Neural progenitor cell (in vitro differentiated cells): ENCODE measurements around the gene ZC3H4. TPM values are rescaled to one million over a fixed set of nuclear protein-coding genes. Genes with fewer than 3 reads are reported as not detected.

ENCODE experiments used
- DNase-seq: peaks from one replicate; pipeline ENCODE4 v3.0.0-alpha.2; 2016; ENCODE audit warnings: low spot score
- H2AFZ ChIP-seq: fragments of 200-600 bp; sonication (generic); replicated peaks from 2 replicates; pipeline ENCODE4 v1.6.1; 2016; ENCODE audit warnings: antibody characterized with exemption
- H3F3A ChIP-seq: fragments of 200-600 bp; sonication (generic); 2 replicates; pipeline ENCODE4 v1.6.1; 2016; ENCODE audit warnings: antibody characterized with exemption, low read depth
- H3K27ac ChIP-seq: fragments of 200-600 bp; sonication (generic); 2 replicates; pipeline ENCODE4 v1.5.1; 2016; ENCODE audit warnings: mild to moderate bottlenecking
- H3K27me3 ChIP-seq: fragments of 200-600 bp; sonication (generic); 2 replicates; pipeline ENCODE4 v1.6.1; 2016; ENCODE audit warnings: mild to moderate bottlenecking, moderate library complexity
- H3K36me3 ChIP-seq: fragments of 200-600 bp; sonication (generic); 2 replicates; pipeline ENCODE4 v1.5.1; 2016
- H3K4me1 ChIP-seq: fragments of 200-600 bp; sonication (generic); 2 replicates; pipeline ENCODE4 v1.6.1; 2016; ENCODE audit warnings: mixed run types
- H3K4me2 ChIP-seq: fragments of 200-600 bp; sonication (generic); 2 replicates; pipeline ENCODE4 v1.6.1; 2016
- H3K4me3 ChIP-seq: fragments of 200-600 bp; sonication (generic); 2 replicates; pipeline ENCODE4 v1.5.1; 2016
- H3K79me2 ChIP-seq: fragments of 200-600 bp; sonication (generic); 2 replicates; pipeline ENCODE4 v1.6.1; 2016; ENCODE audit warnings: low read depth
- H3K9ac ChIP-seq: fragments of 200-600 bp; sonication (generic); 2 replicates; pipeline ENCODE4 v1.6.1; 2016
- H3K9me3 ChIP-seq: fragments of 200-600 bp; sonication (generic); 2 replicates; pipeline ENCODE4 v1.5.1; 2016; ENCODE audit warnings: low read depth
- H4K20me1 ChIP-seq: fragments of 200-600 bp; sonication (generic); 2 replicates; pipeline ENCODE4 v1.6.1; 2016; ENCODE audit warnings: low read depth
- H3K27ac Mint-ChIP-seq: 3 replicates; pipeline ENCODE4 v1.8.0; 2021; ENCODE audit warnings: mixed read lengths
- H3K27me3 Mint-ChIP-seq: 2 replicates; pipeline ENCODE4 v1.8.0; 2022; ENCODE audit warnings: low read depth, mild to moderate bottlenecking, inconsistent platforms, moderate library complexity, mixed read lengths; ENCODE audit not compliant: insufficient read depth
- H3K36me3 Mint-ChIP-seq: 3 replicates; pipeline ENCODE4 v1.8.0; 2021; ENCODE audit warnings: mixed read lengths
- H3K4me1 Mint-ChIP-seq: 3 replicates; pipeline ENCODE4 v1.8.0; 2021; ENCODE audit warnings: mixed read lengths
- H3K4me3 Mint-ChIP-seq: 3 replicates; pipeline ENCODE4 v1.8.0; 2021; ENCODE audit warnings: mild to moderate bottlenecking, moderate library complexity, mixed read lengths
- H3K9me3 Mint-ChIP-seq: 3 replicates; pipeline ENCODE4 v1.8.0; 2020; ENCODE audit warnings: mixed read lengths
- CTCF ChIP-seq: fragments of 200-600 bp; sonication (generic); IDR thresholded peaks from 2 replicates; pipeline ENCODE4 v1.5.1; 2017; ENCODE audit warnings: antibody characterized with exemption, mild to moderate bottlenecking
- EZH2 ChIP-seq: fragments of 200-600 bp; sonication (generic); IDR thresholded peaks from 2 replicates; pipeline ENCODE4 v1.6.1; 2017; ENCODE audit warnings: antibody characterized with exemption, mild to moderate bottlenecking, moderate library complexity
- EZH2phosphoT487 ChIP-seq: fragments of 200-600 bp; sonication (generic); IDR thresholded peaks from 2 replicates; pipeline ENCODE4 v1.6.1; 2017; ENCODE audit warnings: antibody characterized with exemption
- total RNA-seq: library from RNA; depleted of rRNA; stranded (reverse); fragments of >200 nt; gene quantifications from 2 replicates; pipeline ENCODE4 v1.2.3, GENCODE V29; 2015; ENCODE audit warnings: low replicate concordance

ZC3H4 gene
- total RNA-seq, 1 donor from 2014 or later: 19.1 TPM

DNA sequence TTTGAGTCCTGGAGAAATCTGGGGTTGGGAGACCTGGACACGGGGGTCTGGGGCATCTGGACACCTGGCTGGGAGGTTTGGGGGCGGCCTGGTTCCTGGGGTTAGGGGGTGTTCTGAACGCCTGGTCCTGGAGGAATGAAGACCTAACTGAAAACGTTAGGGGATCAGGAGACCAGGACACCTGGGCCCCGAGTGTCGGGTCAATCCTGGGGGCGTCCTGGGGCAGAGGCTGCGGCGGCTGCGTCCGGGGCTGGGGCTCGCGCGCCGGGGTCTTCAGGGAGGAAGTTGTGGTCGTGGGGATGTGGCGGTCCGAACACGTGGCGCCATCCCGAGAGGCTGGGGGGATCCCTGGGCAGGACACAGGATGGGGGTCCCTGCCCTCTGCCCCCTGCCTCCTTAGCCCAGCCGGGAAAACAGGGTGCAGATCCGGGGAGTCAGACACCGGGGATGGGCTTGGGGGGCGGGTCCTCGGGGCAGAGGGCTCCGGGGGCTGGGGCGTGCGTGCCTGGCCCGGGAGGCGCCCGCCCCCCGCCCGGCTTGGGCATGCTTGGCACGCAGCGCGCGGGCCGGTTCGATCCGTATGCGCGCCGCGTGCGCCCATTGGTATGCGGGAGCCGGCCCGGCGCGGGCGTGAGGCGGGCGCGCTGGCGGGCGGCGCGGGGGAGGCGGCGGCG, 93.3 kb downstream of the ZC3H4 start:
- TF ChIP-seq EZH2phosphoT487 (peak; percentile 79), CTCF (no peak), EZH2 (no peak)
- peaks cover 33% of the 10 kb centered on the region for H3K4me1 ChIP-seq
- Mint-ChIP-seq H3K36me3 (no peaks in the 10 kb centered on the region), H3K27me3 (peaks cover 55% of the 10 kb centered on the region), H3K4me3 (peak overlapping the region; percentile 70), H3K27ac (no peak overlapping the region), H3K9me3 (no peaks in the 10 kb centered on the region), H3K4me1 (peaks cover 16% of the 10 kb centered on the region)
- H4K20me1 ChIP-seq: peaks cover 24% of the 10 kb centered on the region
- peak; percentile 74 for DNase-seq
- no peaks in the 10 kb centered on the region for H3K79me2 ChIP-seq
- peak overlapping the region; percentile 44 for H3K4me3 ChIP-seq
- no peak overlapping the region for H3K27ac ChIP-seq
- no peaks in the 10 kb centered on the region for H3K9me3 ChIP-seq
- no peak overlapping the region for H2AFZ ChIP-seq
- peaks cover 30% of the 10 kb centered on the region for H3F3A ChIP-seq
- H3K9ac ChIP-seq: no peak overlapping the region
- peaks cover 71% of the 10 kb centered on the region for H3K27me3 ChIP-seq
- H3K4me2 ChIP-seq: peak overlapping the region; percentile 85
- no peaks in the 10 kb centered on the region for H3K36me3 ChIP-seq

DNA sequence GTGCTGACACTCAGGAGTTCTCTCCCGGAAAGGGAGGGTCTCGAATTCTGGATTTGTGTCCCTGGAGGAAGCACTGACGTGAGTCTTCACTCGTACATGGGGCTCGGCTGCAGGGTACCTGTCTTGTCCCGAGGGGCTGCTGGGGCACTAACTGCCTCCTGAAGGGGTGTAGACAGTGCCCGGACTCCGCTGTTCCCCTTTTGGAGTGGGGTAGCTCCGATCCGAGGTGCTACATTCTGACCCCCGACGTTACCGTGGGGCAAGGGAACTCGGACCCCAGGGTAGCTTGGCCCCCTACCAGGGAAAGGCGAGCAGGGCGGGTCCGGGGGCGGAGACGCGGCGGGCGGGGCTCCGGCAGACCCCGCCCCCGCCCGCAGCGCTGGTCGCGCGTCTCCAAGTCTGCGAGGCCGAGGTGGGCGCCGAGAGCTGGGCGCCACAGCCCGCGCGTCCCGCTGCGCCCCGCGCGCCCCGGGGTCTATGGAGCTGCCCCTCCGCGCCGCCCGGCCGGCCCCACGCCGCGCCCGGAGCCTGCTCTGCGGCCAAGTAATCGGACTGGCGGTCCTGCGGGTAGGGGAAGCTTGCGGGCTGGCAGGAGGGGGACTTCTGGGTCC, 94.0 kb downstream of the ZC3H4 start, which contains the start of gene NPAS1:
NPAS1 (plus strand) TSS at position 407 of the 611 bp plus-strand sequence. CDS start 1,211 bp downstream, outside the sequence.
- Histone ChIP-seq H4K20me1 (peaks cover 24% of the 10 kb centered on the region), H3K4me1 (peaks cover 33% of the 10 kb centered on the region), H3F3A (peaks cover 30% of the 10 kb centered on the region), H3K79me2 (no peaks in the 10 kb centered on the region), H3K27me3 (peaks cover 68% of the 10 kb centered on the region), H3K9ac (no peak within 1 kb of the TSS), H3K4me2 (peak within 1 kb of the TSS; percentile 85), H3K27ac (no peak within 1 kb of the TSS), H3K4me3 (peak within 1 kb of the TSS; percentile 44), H3K36me3 (no peaks in the 10 kb centered on the region), H3K9me3 (no peaks in the 10 kb centered on the region), H2AFZ (no peak within 1 kb of the TSS)
- peaks cover 55% of the 10 kb centered on the region for H3K27me3 Mint-ChIP-seq
- H3K27ac Mint-ChIP-seq: no peak within 1 kb of the TSS
- no peaks in the 10 kb centered on the region for H3K36me3 Mint-ChIP-seq
- H3K4me1 Mint-ChIP-seq: peaks cover 16% of the 10 kb centered on the region
- peak within 1 kb of the TSS; percentile 70 for H3K4me3 Mint-ChIP-seq
- H3K9me3 Mint-ChIP-seq: no peaks in the 10 kb centered on the region
- DNase-seq: peak; percentile 63
- TF ChIP-seq EZH2 (no peak), CTCF (no peak), EZH2phosphoT487 (no peak)

GRCh38 chr19:47018923-47019322, 94.7 kb downstream of the ZC3H4 start:
- H3K27me3 ChIP-seq: peaks cover 62% of the 10 kb centered on the region
- H3K36me3 ChIP-seq: no peaks in the 10 kb centered on the region
- TF ChIP-seq EZH2phosphoT487 (no peak), CTCF (no peak), EZH2 (no peak)

More at GRCh38 chr19:47018923-47019322, 94.7 kb downstream of the ZC3H4 start:
- H3K36me3 Mint-ChIP-seq: no peaks in the 10 kb centered on the region
- H3F3A ChIP-seq: peaks cover 30% of the 10 kb centered on the region
- H3K9ac ChIP-seq: no peak overlapping the region
- no peak overlapping the region for H3K27ac ChIP-seq
- no peak overlapping the region for H3K4me3 ChIP-seq
- no peak for DNase-seq
- H3K79me2 ChIP-seq: no peaks in the 10 kb centered on the region
- H3K4me1 Mint-ChIP-seq: peaks cover 16% of the 10 kb centered on the region
- peaks cover 33% of the 10 kb centered on the region for H3K4me1 ChIP-seq
- H3K27me3 Mint-ChIP-seq: peaks cover 55% of the 10 kb centered on the region
- H3K9me3 Mint-ChIP-seq: no peaks in the 10 kb centered on the region
- no peak overlapping the region for H3K4me2 ChIP-seq
- H3K4me3 Mint-ChIP-seq: peak overlapping the region; percentile 68
- peaks cover 24% of the 10 kb centered on the region for H4K20me1 ChIP-seq
- H2AFZ ChIP-seq: no peak overlapping the region
- H3K9me3 ChIP-seq: no peaks in the 10 kb centered on the region
- H3K27ac Mint-ChIP-seq: no peak overlapping the region

Other genes starting within 250 kb of the ZC3H4 start
- 1.2 and 4.3 TPM in 2 replicates for gene NPAS1, start 93.9 kb downstream of the ZC3H4 start, total RNA-seq
- 8.0 and 66.2 TPM in 2 replicates for gene TMEM160, start 65.2 kb downstream of the ZC3H4 start, total RNA-seq
- 258 and 305 TPM in 2 replicates for gene SAE1, start 17.1 kb upstream of the ZC3H4 start, total RNA-seq
- gene BBC3, start 117.4 kb upstream of the ZC3H4 start, total RNA-seq: 2.8 and 19.1 TPM in 2 replicates
- gene CCDC9, start 142.7 kb upstream of the ZC3H4 start, total RNA-seq: 3.4 and 16.0 TPM in 2 replicates
- gene INAFM1, start 161.1 kb upstream of the ZC3H4 start, total RNA-seq: 3.7 TPM in 1 of 2 replicates, not detected in the other
- 0.06 TPM in 1 of 2 replicates, not detected in the other for gene C5AR1, start 196.1 kb upstream of the ZC3H4 start, total RNA-seq
- gene C5AR2, start 218.4 kb upstream of the ZC3H4 start, total RNA-seq: not detected in 2 replicates
- 12.3 and 29.5 TPM in 2 replicates for gene DHX34, start 235.5 kb upstream of the ZC3H4 start, total RNA-seq